Mucosa of rectum (tissue), 2 donors: ENCODE results near the gene PITX3.

Experiments used
- H3K27ac ChIP-seq, 2 donors: one replicate each; pipeline ENCODE4 v1.7.0; 2013; ENCODE audit warnings: inconsistent platforms in 2 of 2, low read depth in 2 of 2, low read length in 2 of 2
- H3K27me3 ChIP-seq, 2 donors: one replicate each; pipeline ENCODE4 v1.7.0; 2013; ENCODE audit warnings: low read length in 2 of 2; ENCODE audit not compliant: control insufficient read depth in 2 of 2, insufficient read depth in 2 of 2
- H3K36me3 ChIP-seq, 2 donors: one replicate each; pipeline ENCODE4 v1.7.0; 2013; ENCODE audit warnings: low read length in 2 of 2; ENCODE audit not compliant: control insufficient read depth in 2 of 2, insufficient read depth in 2 of 2
- H3K4me1 ChIP-seq, 2 donors: one replicate each; pipeline ENCODE4 v1.7.0; 2013; ENCODE audit warnings: low read length in 2 of 2, mild to moderate bottlenecking in 1 of 2; ENCODE audit not compliant: control insufficient read depth in 2 of 2, insufficient read depth in 2 of 2
- H3K4me3 ChIP-seq, 2 donors: one replicate each; pipeline ENCODE4 v1.7.0; 2013; ENCODE audit warnings: low read length in 2 of 2
- H3K9ac ChIP-seq, 2 donors: one replicate each; pipeline ENCODE4 v1.7.0; 2013; ENCODE audit warnings: low read length in 2 of 2, low read depth in 1 of 2, mild to moderate bottlenecking in 1 of 2
- H3K9me3 ChIP-seq, 2 donors: one replicate each; pipeline ENCODE4 v1.7.0; 2013; ENCODE audit warnings: low read length in 2 of 2; ENCODE audit not compliant: control insufficient read depth in 2 of 2
- donor health status: healthy.
- donor health status: Normal muscosa, but diverticular disease.

The PITX3 gene

GRCh38 chr10:102281102-102281487 lies 39.8 kb upstream of the PITX3 start:
- H3K9me3 ChIP-seq, result no peaks in the 10 kb centered on the region
- no peaks in the 10 kb centered on the region for H3K4me1 ChIP-seq
- no peaks in the 10 kb centered on the region for H3K27me3 ChIP-seq
- H3K36me3 ChIP-seq, result peaks cover 3% of the 10 kb centered on the region in 2 donors
- no peak overlapping the region for H3K4me3 ChIP-seq
- no peak overlapping the region for H3K27ac ChIP-seq
- no peak overlapping the region for H3K9ac ChIP-seq

GRCh38 chr10:102280397-102281101 lies 39.2 kb upstream of the PITX3 start:
- H3K27ac ChIP-seq, result no peak overlapping the region
- H3K36me3 ChIP-seq, result peaks cover 3% of the 10 kb centered on the region in 2 donors
- no peak overlapping the region for H3K9ac ChIP-seq
- no peaks in the 10 kb centered on the region for H3K27me3 ChIP-seq
- no peaks in the 10 kb centered on the region for H3K9me3 ChIP-seq
- H3K4me1 ChIP-seq, result no peaks in the 10 kb centered on the region
- H3K4me3 ChIP-seq, result no peak overlapping the region

GRCh38 chr10:102279104-102279503 lies 37.8 kb upstream of the PITX3 start:
- Histone ChIP-seq H3K9me3 (no peaks in the 10 kb centered on the region), H3K4me1 (no peaks in the 10 kb centered on the region), H3K4me3 (no peak overlapping the region), H3K9ac (no peak overlapping the region), H3K36me3 (peaks cover 3% of the 10 kb centered on the region in 2 donors), H3K27ac (no peak overlapping the region), H3K27me3 (no peaks in the 10 kb centered on the region)

- Histone ChIP-seq H3K4me3 (no peak overlapping the region), H3K27ac (no peak overlapping the region), H3K27me3 (no peaks in the 10 kb centered on the region), H3K9ac (no peak overlapping the region), H3K4me1 (no peaks in the 10 kb centered on the region), H3K9me3 (no peaks in the 10 kb centered on the region), H3K36me3 (peaks cover 0 to 7% of the 10 kb centered on the region in 2 donors)
Measured at GRCh38 chr10:102275343-102275742, 34.0 kb upstream of the PITX3 start.

GRCh38 chr10:102274062-102274461 lies 32.8 kb upstream of the PITX3 start:
- Histone ChIP-seq H3K36me3 (peaks cover 0 to 7% of the 10 kb centered on the region in 2 donors), H3K27ac (no peak overlapping the region), H3K4me3 (no peak overlapping the region), H3K4me1 (no peaks in the 10 kb centered on the region), H3K9ac (no peak overlapping the region), H3K27me3 (no peaks in the 10 kb centered on the region), H3K9me3 (no peaks in the 10 kb centered on the region)

- Histone ChIP-seq H3K27me3 (no peaks in the 10 kb centered on the region), H3K4me3 (no peak overlapping the region), H3K9me3 (no peaks in the 10 kb centered on the region), H3K9ac (no peak overlapping the region), H3K36me3 (peaks cover 0 to 8% of the 10 kb centered on the region in 2 donors), H3K4me1 (no peaks in the 10 kb centered on the region), H3K27ac (no peak overlapping the region)
Measured at GRCh38 chr10:102269017-102269416, 27.7 kb upstream of the PITX3 start.

GRCh38 chr10:102268375-102268888 lies 27.1 kb upstream of the PITX3 start:
- no peak overlapping the region for H3K9ac ChIP-seq
- H3K27ac ChIP-seq, result no peak overlapping the region

GRCh38 chr10:102267748-102268147 lies 26.4 kb upstream of the PITX3 start:
- Histone ChIP-seq H3K9me3 (no peaks in the 10 kb centered on the region), H3K4me1 (no peaks in the 10 kb centered on the region), H3K27ac (no peak overlapping the region), H3K4me3 (no peak overlapping the region), H3K27me3 (no peaks in the 10 kb centered on the region), H3K36me3 (peaks cover 8 to 17% of the 10 kb centered on the region in 2 donors), H3K9ac (no peak overlapping the region)

More at GRCh38 chr10:102268375-102268888, 27.1 kb upstream of the PITX3 start:
- H3K4me3 ChIP-seq, result no peak overlapping the region
- peaks cover 4 to 11% of the 10 kb centered on the region in 2 donors for H3K36me3 ChIP-seq
- H3K4me1 ChIP-seq, result no peaks in the 10 kb centered on the region
- H3K9me3 ChIP-seq, result no peaks in the 10 kb centered on the region
- H3K27me3 ChIP-seq, result no peaks in the 10 kb centered on the region

GRCh38 chr10:102266670-102267069 lies 25.4 kb upstream of the PITX3 start:
- H3K4me1 ChIP-seq, result no peaks in the 10 kb centered on the region
- H3K27me3 ChIP-seq, result no peaks in the 10 kb centered on the region
- no peak overlapping the region for H3K4me3 ChIP-seq
- H3K9ac ChIP-seq, result no peak overlapping the region
- peaks cover 18 to 20% of the 10 kb centered on the region in 2 donors for H3K36me3 ChIP-seq
- H3K9me3 ChIP-seq, result no peaks in the 10 kb centered on the region
- no peak overlapping the region for H3K27ac ChIP-seq

- no peak overlapping the region for H3K4me3 ChIP-seq
- H3K9me3 ChIP-seq, result no peaks in the 10 kb centered on the region
- peaks cover 30 to 39% of the 10 kb centered on the region in 2 donors for H3K36me3 ChIP-seq
- H3K9ac ChIP-seq, result no peak overlapping the region
- H3K4me1 ChIP-seq, result no peaks in the 10 kb centered on the region
- H3K27me3 ChIP-seq, result no peaks in the 10 kb centered on the region
- H3K27ac ChIP-seq, result no peak overlapping the region
Measured at GRCh38 chr10:102264371-102264770, 23.1 kb upstream of the PITX3 start.
